WERI-Rb-1 (cell line): ENCODE measurements around the gene CLEC1B.

Experiments used
- DNase-seq: peaks from one replicate; pipeline ENCODE4 v3.0.0-alpha.2; 2020
- H3K27ac ChIP-seq: fragments of 250-450 bp; sonication (Bioruptor Pico); 2 replicates; pipeline ENCODE4 v1.5.1; 2020; ENCODE audit warnings: mild to moderate bottlenecking, moderate library complexity
- H3K27me3 ChIP-seq: fragments of 250-450 bp; sonication (Bioruptor Pico); 2 replicates; pipeline ENCODE4 v1.5.1; 2021; ENCODE audit warnings: mild to moderate bottlenecking, low read depth, moderate library complexity; ENCODE audit not compliant: insufficient read depth, severe bottlenecking
- H3K36me3 ChIP-seq: fragments of 250-450 bp; sonication (Bioruptor Pico); 2 replicates; pipeline ENCODE4 v1.5.1; 2020; ENCODE audit warnings: mild to moderate bottlenecking, moderate library complexity
- H3K4me3 ChIP-seq: 2 replicates; pipeline ENCODE4 v1.5.1; 2011; ENCODE audit warnings: low read depth, mild to moderate bottlenecking, control low read depth, low read length
- H3K9me3 ChIP-seq: fragments of 250-450 bp; sonication (Bioruptor Pico); 2 replicates; pipeline ENCODE4 v1.5.1; 2021; ENCODE audit warnings: mild to moderate bottlenecking, moderate library complexity; ENCODE audit not compliant: severe bottlenecking
- TF ChIP-seq, protein P1 (sequence below): IDR thresholded peaks from 2 replicates; pipeline ENCODE4 v1.5.1; 2011; ENCODE audit warnings: low read depth, mild to moderate bottlenecking, control low read depth, inconsistent platforms, low read length

Gene CLEC1B

DNA sequence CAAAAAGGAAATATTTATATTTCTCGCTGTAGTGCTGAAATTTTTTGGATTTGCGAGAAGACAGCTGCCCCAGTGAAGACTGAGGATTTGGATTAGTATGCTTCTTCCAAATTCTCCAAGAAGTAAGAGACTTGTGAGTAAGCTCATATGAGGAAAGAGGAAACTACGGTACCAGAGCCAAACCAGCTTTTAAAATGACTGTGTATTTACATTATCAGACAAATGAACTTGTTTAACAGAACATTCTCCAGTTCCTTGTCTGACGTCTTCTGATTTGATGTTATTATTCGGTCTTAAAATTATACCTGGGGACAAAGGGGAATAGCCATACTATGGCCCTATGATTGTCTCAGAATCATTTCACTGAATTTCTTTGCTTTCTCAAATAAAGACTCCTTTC lies 19.5 kb upstream of the CLEC1B start:
- no peak for DNase-seq
- TF ChIP-seq, protein P1, sequence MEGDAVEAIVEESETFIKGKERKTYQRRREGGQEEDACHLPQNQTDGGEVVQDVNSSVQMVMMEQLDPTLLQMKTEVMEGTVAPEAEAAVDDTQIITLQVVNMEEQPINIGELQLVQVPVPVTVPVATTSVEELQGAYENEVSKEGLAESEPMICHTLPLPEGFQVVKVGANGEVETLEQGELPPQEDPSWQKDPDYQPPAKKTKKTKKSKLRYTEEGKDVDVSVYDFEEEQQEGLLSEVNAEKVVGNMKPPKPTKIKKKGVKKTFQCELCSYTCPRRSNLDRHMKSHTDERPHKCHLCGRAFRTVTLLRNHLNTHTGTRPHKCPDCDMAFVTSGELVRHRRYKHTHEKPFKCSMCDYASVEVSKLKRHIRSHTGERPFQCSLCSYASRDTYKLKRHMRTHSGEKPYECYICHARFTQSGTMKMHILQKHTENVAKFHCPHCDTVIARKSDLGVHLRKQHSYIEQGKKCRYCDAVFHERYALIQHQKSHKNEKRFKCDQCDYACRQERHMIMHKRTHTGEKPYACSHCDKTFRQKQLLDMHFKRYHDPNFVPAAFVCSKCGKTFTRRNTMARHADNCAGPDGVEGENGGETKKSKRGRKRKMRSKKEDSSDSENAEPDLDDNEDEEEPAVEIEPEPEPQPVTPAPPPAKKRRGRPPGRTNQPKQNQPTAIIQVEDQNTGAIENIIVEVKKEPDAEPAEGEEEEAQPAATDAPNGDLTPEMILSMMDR = no peak
- H3K36me3 ChIP-seq = no peaks in the 10 kb centered on the region

DNA sequence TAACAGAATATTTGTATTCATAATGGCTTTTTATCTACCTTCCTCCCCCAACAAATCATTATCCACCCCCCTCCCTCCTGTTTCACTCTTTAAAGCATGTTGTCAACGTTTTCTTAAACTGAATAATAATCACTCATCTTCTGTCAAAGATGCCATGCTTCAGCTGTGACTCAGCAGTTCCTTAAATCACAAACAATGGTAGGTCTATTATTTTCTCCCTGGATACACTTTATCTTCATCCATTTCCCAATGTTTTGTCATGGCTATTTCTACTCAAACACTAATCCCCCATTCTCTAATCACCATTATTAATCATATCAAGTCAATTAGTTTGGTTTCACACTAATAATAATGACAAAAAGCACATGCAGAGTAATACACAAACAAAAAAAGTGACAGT lies 18.0 kb upstream of the CLEC1B start:
- no peaks in the 10 kb centered on the region for H3K9me3 ChIP-seq
- H3K27ac ChIP-seq = no peak overlapping the region
- H3K27me3 ChIP-seq = no peaks in the 10 kb centered on the region
- H3K36me3 ChIP-seq = no peaks in the 10 kb centered on the region
- no peak overlapping the region for H3K4me3 ChIP-seq
- no peak for DNase-seq
- TF ChIP-seq, protein P1 = no peak

More for the DNA sequence above, 19.5 kb upstream of the CLEC1B start:
- no peak overlapping the region for H3K4me3 ChIP-seq
- H3K9me3 ChIP-seq = no peaks in the 10 kb centered on the region
- H3K27me3 ChIP-seq = no peaks in the 10 kb centered on the region
- no peak overlapping the region for H3K27ac ChIP-seq

DNA sequence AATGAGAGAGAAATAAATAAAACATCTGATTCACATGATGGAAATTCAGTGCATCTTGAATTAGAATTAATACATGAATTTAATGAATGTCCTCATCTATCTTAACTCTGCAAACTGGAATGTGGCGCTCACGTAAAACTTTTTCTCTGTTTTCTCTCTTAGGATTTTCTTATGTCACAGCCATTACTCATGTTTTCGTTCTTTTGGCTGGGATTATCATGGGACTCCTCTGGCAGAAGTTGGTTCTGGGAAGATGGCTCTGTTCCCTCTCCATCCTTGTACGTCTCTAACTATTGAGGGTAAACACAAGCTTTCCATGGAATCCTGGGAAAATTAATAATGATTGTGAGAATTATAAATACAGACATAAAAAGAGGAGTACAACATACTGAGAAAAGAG lies 16.5 kb upstream of the CLEC1B start:
- H3K27ac ChIP-seq = no peak overlapping the region

DNA sequence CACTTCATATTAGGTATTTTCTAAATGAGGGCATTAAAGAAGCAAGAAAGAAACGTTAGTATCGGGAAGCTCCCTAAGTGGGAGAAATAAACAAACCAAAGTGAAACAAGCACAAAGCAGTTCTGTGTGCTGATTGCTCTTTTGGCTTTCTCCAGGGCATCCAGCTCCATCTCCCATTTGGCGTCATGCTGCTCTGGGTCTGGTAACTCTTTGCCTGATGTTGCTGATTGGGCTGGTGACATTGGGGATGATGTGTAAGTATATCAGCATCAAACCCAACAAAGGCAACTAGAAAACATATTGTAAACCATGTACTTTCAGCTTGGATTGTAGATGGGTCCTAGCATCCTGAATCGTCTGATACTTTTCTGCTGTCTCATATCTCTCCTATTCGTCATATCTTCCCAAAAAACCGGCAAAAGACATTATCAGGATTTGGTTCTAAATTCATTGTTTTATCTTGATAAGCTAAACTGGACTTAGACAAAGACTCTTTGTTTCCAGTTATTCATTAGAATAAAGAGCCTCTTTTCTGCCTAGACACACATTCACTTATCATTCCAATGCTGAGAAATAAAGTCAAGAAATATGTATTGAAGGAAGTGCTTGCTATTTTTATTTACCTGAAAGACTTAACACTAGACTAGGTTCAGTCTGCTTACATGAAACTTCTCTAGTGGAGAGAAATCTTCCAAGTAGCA lies 13.9 kb upstream of the CLEC1B start:
- TF ChIP-seq, protein P1 = no peak
- no peaks in the 10 kb centered on the region for H3K27me3 ChIP-seq
- H3K9me3 ChIP-seq = no peaks in the 10 kb centered on the region
- no peak overlapping the region for H3K4me3 ChIP-seq
- H3K27ac ChIP-seq = no peak overlapping the region
- DNase-seq = no peak
- H3K36me3 ChIP-seq = no peaks in the 10 kb centered on the region

More for the DNA sequence above, 16.5 kb upstream of the CLEC1B start:
- Histone ChIP-seq H3K9me3 (no peaks in the 10 kb centered on the region), H3K4me3 (no peak overlapping the region), H3K27me3 (no peaks in the 10 kb centered on the region), H3K36me3 (no peaks in the 10 kb centered on the region)
- no peak for DNase-seq
- TF ChIP-seq, protein P1 = no peak

DNA sequence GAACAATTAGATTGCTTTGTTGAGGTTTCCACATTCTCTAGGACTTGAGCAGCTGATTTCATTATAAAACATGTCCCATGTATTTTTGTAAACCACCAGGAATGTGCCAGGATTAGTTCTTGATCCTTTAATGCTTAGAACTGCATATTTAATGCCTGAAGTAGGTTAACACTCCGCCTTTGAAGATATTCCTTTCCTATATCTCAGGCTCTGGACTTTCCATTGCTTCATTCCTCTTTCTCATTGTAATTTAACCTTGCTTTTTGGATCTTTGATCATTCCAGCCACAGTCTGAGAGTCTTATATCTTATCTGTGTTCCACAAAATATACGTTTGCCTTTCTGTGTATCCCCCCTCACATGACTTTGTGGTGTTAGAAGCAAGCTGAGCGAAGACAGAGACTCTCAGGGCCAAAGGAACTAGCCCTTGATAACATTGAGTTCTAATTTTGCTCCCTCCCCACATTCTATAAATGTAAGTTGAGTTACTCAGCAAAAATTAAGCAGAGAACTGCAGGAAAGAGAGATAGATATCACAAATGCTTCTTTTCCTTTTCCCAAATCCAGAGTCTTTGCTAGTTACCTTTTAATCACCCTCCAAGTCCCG lies 2.4 kb upstream of the CLEC1B start:
- DNase-seq = no peak
- Histone ChIP-seq H3K9me3 (no peaks in the 10 kb centered on the region), H3K4me3 (no peak overlapping the region), H3K36me3 (no peaks in the 10 kb centered on the region), H3K27ac (no peak overlapping the region), H3K27me3 (no peaks in the 10 kb centered on the region)
- TF ChIP-seq, protein P1 = no peak
